Stimulated activated CD8-positive, alpha-beta memory T cell treated with anti-CD3 and anti-CD28 coated beads, Interleukin-15, amount 100 ng/mL, for 24 hours (primary cell): Measurements from ENCODE around the gene ADAT2.
A peak's percentile ranks its signal among the peaks of the same experiment; 100 is the strongest.
"Not testable (repeated sequence)": the region's sequence is repeated elsewhere in the genome, so short reads cannot be mapped to it uniquely, and the experiment has no call there.

Experiments
- DNase-seq: peaks from one replicate; pipeline ENCODE4 v3.0.0-alpha.2; 2020; ENCODE audit warnings: low read depth

The ADAT2 gene

DNA sequence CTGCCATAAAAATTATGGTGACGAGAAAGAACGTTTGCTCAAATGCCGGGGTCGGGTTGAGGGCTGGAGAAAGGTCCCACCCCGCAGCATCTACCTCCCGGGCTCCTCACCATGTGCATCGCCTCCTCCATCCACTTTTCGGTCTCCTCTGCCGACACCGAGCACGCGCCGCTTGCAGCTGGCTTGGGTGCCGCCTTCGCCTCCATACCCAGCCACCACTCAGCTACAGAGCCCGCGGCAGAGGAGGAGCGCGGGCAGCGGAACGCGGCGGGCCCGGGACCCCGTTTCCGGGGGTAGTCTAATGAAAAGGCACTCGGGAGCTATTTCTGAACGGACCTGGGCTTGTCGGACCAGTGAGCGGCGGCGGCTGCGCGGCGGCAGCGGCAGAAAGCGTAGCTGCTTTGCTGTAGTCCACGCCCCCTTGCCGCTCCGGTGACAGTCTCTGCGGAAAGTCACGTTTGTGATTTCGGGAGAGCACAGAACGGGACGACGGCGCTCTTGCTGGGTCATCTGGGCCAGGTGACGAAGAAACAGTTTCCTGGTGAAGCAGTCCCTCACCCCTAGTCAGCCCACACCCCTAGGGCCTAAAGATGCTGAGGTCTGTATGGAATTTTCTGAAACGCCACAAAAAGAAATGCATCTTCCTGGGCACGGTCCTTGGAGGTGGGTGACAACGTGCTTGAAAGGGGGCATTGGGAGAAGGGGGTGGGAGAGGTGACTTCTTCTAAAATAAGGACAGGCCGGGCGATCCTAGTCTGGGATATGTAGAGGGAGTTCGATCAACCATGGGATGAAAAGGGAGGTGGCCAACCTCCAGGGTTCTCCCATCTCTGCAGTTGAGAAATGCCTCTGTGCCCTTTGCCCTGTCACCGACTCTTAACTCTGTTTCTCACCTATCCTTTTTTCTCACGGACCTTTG is at the start of gene ADAT2, which contains the start of gene PEX3:
TSS of gene ADAT2 (minus strand) at position 243 of the 919 bp plus-strand sequence. CDS start at position 206, 37 bp downstream.
TSS of gene PEX3 (plus strand) at position 353 of the 919 bp plus-strand sequence. CDS start at position 591, 238 bp downstream.
- DNase-seq: peak; percentile 86

GRCh38 chr6:143498428-143498827 is 47.9 kb upstream of the ADAT2 start:
- no peak for DNase-seq

DNA sequence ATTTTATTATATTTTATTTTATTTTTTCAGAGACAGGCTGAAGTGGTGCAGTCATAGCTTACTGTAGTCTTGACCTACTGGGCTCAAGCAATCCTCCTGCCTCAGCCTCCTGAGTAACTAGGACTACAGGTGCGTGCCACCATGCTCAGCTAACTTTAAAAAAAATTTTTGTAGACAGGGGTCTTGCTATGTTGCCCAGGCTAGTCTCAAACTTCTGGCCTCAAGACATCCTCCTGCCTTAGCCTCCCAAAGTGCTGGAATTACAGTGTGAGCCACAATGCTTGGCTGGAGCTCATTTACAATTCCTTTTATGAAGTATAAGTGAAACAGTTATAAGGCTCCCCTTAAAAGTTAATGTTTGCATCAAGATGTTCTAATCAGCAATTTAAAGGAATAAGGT is 46.5 kb upstream of the ADAT2 start:
- no peak for DNase-seq

DNA sequence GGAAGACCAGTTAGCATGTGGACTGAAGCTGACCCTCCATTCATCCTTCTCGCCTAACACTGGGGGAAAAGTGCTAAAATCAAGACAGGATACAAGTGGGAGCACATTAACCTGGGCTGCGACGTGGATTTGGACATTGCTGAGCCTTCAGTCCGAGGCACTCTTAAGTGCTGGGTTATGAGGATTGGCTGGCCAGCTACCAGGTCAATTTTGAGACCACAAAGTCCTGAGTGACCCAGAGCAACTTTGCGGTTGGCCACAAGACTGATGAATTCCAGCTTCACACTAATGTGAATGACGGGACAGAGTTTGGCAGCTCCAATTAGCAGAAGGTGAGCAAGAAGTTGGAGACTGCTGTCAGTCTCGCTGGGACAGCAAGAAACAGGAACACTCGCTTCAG is 40.3 kb upstream of the ADAT2 start:
- DNase-seq: no peak

GRCh38 chr6:143490244-143490643 is 39.7 kb upstream of the ADAT2 start:
- DNase-seq: no peak

DNA sequence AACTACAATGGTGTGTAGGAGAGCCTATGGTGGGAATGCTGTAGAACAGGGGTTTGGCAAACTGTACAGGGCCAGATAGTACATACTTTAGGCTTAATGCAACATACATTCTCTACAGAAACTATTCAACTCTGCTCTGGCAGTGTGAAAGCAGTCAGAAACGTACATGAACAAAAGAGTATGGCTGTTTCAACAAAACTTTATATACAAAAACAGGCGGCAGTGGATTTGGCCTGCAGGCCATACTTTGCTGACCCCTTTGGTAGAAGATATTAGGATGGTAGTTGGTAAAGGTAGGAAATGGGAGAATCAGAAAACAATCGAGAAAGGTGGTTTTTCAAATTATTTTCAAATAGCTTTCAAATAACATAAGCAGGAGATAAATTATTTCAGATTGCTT is 36.3 kb upstream of the ADAT2 start:
- no peak for DNase-seq

GRCh38 chr6:143485967-143486366 is 35.5 kb upstream of the ADAT2 start:
- no peak for DNase-seq

DNA sequence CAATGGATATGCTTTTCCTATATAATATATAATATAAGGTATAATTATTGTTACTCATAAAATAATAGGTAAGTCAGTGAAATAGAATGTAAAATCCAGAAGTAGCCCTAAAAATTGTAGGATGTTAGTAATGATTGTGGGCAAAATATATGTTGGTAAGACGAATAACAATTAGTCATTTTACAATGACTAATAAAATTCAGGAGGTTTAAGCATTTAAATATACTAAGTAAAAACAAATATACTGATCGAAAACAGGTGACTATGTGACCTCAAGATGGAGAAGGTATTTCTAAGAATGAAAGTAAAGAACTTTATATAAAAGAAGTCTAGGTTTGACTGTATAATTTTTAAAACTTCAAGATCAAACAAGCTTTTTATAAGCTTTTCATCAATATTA is 32.1 kb upstream of the ADAT2 start:
- no peak for DNase-seq

- DNase-seq: no peak
Observed at GRCh38 chr6:143478479-143479062, 28.1 kb upstream of the ADAT2 start.

DNA sequence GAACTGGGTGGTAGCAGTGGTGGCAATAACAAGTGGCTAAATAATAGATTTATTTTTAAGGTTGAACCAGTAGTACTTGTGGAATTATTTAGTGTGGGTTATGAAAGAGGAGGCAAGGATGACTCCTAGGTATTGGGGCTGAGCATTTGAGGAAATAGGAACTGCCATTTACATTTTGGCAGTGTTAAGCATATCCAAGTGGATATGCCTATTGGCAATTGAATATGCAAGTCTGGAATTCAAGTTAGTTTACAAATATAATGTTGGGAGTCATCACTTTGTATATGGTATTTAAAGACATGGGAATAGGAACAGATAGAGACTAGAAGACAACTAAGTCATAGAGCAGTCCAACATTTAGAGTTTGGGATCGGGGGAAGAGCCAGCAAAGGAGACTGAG is 26.1 kb upstream of the ADAT2 start:
- DNase-seq: no peak

DNA sequence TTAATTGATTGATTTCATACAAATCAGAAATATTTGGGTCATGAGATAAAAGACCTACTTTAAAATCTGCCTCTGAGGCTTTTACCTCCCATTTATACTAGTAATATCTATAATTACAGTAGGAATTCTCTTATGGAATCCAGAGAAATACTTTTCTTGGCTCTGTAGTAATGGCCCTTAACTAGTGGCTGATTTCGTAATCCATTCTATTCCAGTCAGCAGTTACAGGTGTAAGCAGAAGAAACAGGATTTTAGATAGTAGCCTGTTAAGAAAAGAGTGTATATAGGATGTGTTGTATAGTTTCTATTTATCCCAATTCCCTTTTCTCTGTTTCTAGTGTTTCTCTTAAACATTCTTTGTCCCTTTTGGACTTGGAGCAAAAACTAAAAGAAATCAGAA is 21.3 kb upstream of the ADAT2 start:
- DNase-seq: no peak

DNA sequence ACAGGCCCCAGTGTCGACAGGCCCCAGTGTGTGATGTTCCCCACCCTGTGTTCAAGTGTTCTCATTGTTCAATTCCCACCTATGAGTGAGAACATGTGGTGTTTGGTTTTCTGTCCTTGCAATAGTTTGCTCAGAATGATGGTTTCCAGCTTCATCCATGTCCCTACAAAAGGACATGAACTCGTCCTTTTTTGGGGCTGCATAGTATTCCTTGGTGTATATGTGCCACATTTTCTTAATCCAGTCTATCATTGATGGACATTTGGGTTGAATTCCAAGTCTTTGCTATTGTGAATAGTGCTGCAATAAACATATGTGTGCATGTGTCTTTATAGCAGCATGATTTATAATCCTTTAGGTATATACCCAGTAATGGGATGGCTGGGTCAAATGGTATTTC is 18.3 kb upstream of the ADAT2 start:
- not testable (repeated sequence) for DNase-seq

DNA sequence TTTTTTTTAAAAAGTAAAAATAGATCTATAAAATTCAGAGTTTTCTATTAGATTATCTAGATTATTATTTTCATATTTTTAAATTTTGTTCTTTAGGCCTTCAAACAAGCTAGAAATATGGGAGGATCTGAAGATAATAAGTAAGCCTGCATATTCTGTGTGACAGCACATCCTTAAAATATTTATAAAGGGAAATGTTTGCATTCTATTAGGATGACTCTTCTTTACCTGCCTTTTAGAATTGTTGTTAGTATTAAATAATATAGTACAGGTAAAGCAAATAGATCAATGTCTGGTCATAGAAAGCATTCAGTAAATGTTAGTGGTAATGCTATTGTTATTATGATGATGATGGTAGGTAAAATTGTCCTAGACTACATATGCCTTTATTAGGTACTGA is 17.5 kb upstream of the ADAT2 start:
- DNase-seq: no peak

GRCh38 chr6:143465546-143465945 is 15.1 kb upstream of the ADAT2 start:
- no peak for DNase-seq

GRCh38 chr6:143457563-143458359 is 7.3 kb upstream of the ADAT2 start:
- DNase-seq: no peak

GRCh38 chr6:143451531-143451930 is 1.0 kb upstream of the ADAT2 start:
- no peak for DNase-seq

- DNase-seq: peak; percentile 6
Observed at GRCh38 chr6:143449714-143450452, 612 bp downstream of the ADAT2 start.

DNA sequence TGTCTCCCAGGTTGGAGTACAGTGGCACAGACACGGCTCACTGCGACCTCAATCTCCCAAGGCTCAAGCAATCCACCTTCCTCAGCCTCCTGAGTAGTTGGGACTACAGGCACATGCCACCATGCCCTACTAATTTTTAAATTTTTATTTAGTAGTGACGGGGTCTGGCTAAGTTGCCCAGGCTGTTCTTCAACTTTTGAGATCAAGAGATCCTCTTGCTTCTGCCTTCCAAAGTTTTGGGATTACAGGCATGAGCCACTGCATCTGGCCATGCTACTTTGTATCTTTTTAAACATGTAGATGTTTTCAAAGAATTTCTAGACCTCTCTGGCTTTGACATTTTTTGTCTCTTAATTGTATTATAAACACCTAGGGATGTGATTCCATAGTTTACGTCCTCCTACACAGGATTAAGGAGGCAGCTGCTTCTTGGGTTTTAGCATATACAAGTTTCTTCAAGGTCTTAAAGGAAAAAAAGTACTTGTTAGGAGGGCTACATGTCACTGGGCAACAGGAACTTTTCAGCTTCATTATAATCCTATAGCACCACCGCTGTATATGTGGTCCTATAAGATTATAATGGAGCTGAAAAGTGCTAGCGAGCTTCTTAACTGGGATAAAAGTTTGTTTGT is 1.3 kb downstream of the ADAT2 start:
- no peak for DNase-seq

DNA sequence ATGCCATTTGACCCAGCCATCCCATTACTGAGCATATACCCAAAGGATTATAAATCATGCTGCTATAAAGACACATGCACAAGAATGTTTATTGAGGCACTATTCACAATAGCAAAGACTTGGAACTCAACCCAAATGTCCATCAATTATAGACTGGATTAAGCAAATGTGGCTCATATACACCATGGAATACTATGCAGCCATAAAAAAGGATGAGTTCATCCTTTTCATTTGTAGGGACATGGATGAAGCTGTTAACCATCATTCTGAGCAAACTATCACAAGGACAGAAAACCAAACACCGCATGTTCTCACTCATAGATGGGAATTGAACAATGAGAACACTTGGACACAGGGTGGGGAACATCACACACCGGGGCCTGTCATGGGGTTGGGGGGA is 2.6 kb downstream of the ADAT2 start:
- not testable (repeated sequence) for DNase-seq

DNA sequence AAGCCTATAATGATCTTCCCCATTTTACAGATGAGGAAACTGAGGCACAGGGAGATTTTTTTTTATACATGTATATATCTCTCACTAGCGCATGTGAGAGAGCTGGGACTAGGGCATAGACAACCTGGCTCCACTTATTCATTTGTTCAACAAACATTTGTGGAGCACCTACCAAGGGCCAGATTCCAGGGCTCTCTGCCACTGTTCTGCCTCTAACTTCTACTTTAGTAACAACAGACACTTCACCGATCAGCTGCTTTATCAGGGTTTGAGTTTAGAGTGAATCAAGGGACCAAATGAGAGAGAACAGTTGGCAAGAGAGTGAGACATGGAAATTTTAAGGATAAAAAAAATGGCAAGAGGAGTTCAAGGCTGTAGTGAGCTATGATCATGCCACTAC is 7.4 kb downstream of the ADAT2 start:
- no peak for DNase-seq
